ENCODE measurements around the gene GP1BB. TPM values are rescaled to one million over a fixed set of nuclear protein-coding genes. Genes with fewer than 3 reads are reported as not detected.

Gene GP1BB
- total RNA-seq, 1 experiment from 2014 or later = 4.3 TPM

DNA sequence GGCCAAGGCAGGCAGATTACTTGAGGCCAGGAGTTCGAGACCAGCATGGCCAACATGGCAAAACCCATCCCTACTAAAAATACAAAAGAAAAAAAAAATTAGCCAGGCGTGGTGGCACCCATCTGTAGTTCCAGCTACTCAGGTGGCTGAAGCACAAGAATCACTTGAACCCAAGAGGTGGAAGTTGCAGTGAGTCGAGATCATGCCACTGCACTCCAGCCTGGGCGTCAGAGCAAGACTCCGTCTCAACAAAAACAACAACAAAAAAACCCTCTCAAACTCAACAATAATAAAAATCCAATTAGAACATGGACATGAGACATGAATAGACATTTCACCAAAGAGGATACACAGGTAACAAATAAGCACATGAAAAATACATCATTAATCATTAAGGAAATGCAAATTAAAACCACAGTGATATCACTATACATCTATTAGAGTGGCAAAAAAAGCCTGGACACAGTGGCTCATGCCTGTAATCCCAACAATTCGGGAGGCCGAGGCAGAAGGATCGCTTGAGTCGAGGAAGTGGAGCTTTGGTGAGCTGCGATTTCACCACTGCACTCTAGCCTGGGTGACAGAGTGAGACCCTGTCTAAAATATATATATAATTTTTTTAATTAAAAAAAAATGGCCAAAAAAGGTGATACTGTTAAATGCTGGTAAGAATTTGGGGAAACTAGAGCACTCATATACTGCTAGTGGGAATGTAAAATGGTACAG is 21.8 kb upstream of the GP1BB start:
- H3K27me3 Mint-ChIP-seq (ENCODE audit: low read depth) = peaks cover 3% of the 10 kb centered on the region; the same call in 1 of the 2 replicates
- H3K9me3 Mint-ChIP-seq = no peaks in the 10 kb centered on the region
- no peak overlapping the region for H3K27ac Mint-ChIP-seq
- CTCF ChIA-PET = interaction anchor here (0.9 to 4.8 kb wide), 2 partner anchors 22 to 23 kb away, joined by 5 to 62 read pairs; partner anchors contain the start of gene GP1BB
- POLR2A ChIA-PET = interaction anchor here (0.7 kb wide), 1 partner anchor 221 kb away, joined by 3 read pairs; no protein-coding TSS in a partner anchor
- H3K36me3 Mint-ChIP-seq = no peaks in the 10 kb centered on the region
- peaks cover 28% of the 10 kb centered on the region for H3K4me1 Mint-ChIP-seq
- H3K4me3 Mint-ChIP-seq = no peak overlapping the region
- DNase-seq (ENCODE audit: low spot score) = no peak
- ATAC-seq = no peak
- no peak for TF ChIP-seq SMAD4 (CRISPR knock-in tag; IDR thresholded peaks at IDR 0.05)
- no peak for TF ChIP-seq ZNF671 (CRISPR knock-in tag; IDR thresholded peaks at IDR 0.05)
- TF ChIP-seq E2F4 (CRISPR knock-in tag; IDR thresholded peaks at IDR 0.05; ENCODE audit: borderline replicate concordance, low read depth) = no peak
- TF ChIP-seq, protein P1, sequence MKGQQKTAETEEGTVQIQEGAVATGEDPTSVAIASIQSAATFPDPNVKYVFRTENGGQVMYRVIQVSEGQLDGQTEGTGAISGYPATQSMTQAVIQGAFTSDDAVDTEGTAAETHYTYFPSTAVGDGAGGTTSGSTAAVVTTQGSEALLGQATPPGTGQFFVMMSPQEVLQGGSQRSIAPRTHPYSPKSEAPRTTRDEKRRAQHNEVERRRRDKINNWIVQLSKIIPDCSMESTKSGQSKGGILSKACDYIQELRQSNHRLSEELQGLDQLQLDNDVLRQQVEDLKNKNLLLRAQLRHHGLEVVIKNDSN (CRISPR knock-in tag; IDR thresholded peaks at IDR 0.05) = no peak
- no peak for TF ChIP-seq FOXP4 (CRISPR knock-in tag; IDR thresholded peaks at IDR 0.05)
- no peak for TF ChIP-seq EMX1 (CRISPR knock-in tag; IDR thresholded peaks at IDR 0.05)
- no peak for TF ChIP-seq SOX15 (CRISPR knock-in tag; IDR thresholded peaks at IDR 0.05)
- TF ChIP-seq, protein P2, sequence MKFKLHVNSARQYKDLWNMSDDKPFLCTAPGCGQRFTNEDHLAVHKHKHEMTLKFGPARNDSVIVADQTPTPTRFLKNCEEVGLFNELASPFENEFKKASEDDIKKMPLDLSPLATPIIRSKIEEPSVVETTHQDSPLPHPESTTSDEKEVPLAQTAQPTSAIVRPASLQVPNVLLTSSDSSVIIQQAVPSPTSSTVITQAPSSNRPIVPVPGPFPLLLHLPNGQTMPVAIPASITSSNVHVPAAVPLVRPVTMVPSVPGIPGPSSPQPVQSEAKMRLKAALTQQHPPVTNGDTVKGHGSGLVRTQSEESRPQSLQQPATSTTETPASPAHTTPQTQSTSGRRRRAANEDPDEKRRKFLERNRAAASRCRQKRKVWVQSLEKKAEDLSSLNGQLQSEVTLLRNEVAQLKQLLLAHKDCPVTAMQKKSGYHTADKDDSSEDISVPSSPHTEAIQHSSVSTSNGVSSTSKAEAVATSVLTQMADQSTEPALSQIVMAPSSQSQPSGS (CRISPR knock-in tag; IDR thresholded peaks at IDR 0.05; ENCODE audit: borderline replicate concordance, low read depth) = no peak
- no peak for TF ChIP-seq ARID4B (CRISPR knock-in tag; IDR thresholded peaks at IDR 0.05; ENCODE audit: borderline replicate concordance)

DNA sequence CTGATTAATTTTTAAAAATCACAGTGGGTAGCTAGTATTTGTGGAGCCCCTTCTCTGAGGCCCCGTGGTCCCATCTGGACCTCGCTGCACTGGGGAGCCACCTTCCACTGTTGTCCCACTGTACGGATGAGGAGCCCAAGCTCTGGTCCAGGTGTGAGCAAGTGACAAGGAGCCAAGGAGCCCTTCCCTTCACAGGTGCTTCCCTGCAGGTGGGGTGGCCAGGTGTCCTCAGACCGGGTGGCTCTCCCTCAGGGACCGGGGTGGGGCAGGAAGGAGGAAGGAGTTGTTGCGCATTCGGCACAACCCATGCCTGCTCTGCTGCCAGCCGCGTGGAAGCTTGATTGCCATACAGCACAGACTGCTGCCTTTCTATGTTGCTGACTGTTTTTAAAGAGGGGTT is 19.5 kb upstream of the GP1BB start:
- Mint-ChIP-seq H3K4me3 (no peak overlapping the region), H3K27me3 (ENCODE audit: low read depth) (peaks cover 3% of the 10 kb centered on the region), H3K36me3 (no peaks in the 10 kb centered on the region), H3K4me1 (peaks cover 36% of the 10 kb centered on the region), H3K27ac (peak overlapping the region; percentile 63), H3K9me3 (no peaks in the 10 kb centered on the region)
- ChIA-PET CTCF (interaction anchor here (0.8 to 4.8 kb wide), 8 partner anchors 8 to 72 kb away, joined by 3 to 62 read pairs (median 16); partner anchors contain the start of genes GP1BB and SEPTIN5), POLR2A (no interaction called here)
- DNase-seq (ENCODE audit: low spot score) = peak; percentile 10
- no peak for ATAC-seq
- TF ChIP-seq, protein P3, sequence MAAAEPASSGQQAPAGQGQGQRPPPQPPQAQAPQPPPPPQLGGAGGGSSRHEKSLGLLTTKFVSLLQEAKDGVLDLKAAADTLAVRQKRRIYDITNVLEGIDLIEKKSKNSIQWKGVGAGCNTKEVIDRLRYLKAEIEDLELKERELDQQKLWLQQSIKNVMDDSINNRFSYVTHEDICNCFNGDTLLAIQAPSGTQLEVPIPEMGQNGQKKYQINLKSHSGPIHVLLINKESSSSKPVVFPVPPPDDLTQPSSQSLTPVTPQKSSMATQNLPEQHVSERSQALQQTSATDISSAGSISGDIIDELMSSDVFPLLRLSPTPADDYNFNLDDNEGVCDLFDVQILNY (CRISPR knock-in tag; IDR thresholded peaks at IDR 0.05) = no peak
- TF ChIP-seq, protein P4, sequence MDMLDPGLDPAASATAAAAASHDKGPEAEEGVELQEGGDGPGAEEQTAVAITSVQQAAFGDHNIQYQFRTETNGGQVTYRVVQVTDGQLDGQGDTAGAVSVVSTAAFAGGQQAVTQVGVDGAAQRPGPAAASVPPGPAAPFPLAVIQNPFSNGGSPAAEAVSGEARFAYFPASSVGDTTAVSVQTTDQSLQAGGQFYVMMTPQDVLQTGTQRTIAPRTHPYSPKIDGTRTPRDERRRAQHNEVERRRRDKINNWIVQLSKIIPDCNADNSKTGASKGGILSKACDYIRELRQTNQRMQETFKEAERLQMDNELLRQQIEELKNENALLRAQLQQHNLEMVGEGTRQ (CRISPR knock-in tag; IDR thresholded peaks at IDR 0.05) = no peak
- TF ChIP-seq FOXJ3 (CRISPR knock-in tag; IDR thresholded peaks at IDR 0.05; ENCODE audit: borderline replicate concordance) = no peak
- TF ChIP-seq EMX1 (CRISPR knock-in tag; IDR thresholded peaks at IDR 0.05) = no peak
- TF ChIP-seq, protein P5, sequence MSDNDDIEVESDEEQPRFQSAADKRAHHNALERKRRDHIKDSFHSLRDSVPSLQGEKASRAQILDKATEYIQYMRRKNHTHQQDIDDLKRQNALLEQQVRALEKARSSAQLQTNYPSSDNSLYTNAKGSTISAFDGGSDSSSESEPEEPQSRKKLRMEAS (CRISPR knock-in tag; IDR thresholded peaks at IDR 0.05) = no peak
- no peak for TF ChIP-seq PRRX2 (CRISPR knock-in tag; IDR thresholded peaks at IDR 0.05)
- TF ChIP-seq ZNF532 (CRISPR knock-in tag; IDR thresholded peaks at IDR 0.05; ENCODE audit: borderline replicate concordance) = no peak

All from WTC11 (cell line).